GM12874 (cell line): ENCODE measurements around the gene ANKRD31.

Experiments used
- CTCF ChIP-seq: IDR thresholded peaks from 2 replicates; pipeline ENCODE4 v1.5.1; 2011; ENCODE audit warnings: low read depth, mild to moderate bottlenecking, control low read depth, low read length, moderate library complexity; ENCODE audit not compliant: insufficient read depth

Gene ANKRD31

GRCh38 chr5:75214409-75214808 lies 22.3 kb downstream of the ANKRD31 start:
- TF ChIP-seq CTCF = no peak

- TF ChIP-seq CTCF = no peak
Measured at GRCh38 chr5:75203604-75204003, 33.1 kb downstream of the ANKRD31 start.

- TF ChIP-seq CTCF = no peak; the same call in 1 of the 2 replicates
Measured at GRCh38 chr5:75202935-75203334, 33.7 kb downstream of the ANKRD31 start.

GRCh38 chr5:75200776-75201175 lies 35.9 kb downstream of the ANKRD31 start:
- no peak for TF ChIP-seq CTCF

GRCh38 chr5:75199946-75200345 lies 36.7 kb downstream of the ANKRD31 start:
- TF ChIP-seq CTCF = no peak

GRCh38 chr5:75199071-75199470 lies 37.6 kb downstream of the ANKRD31 start:
- no peak for TF ChIP-seq CTCF

- no peak for TF ChIP-seq CTCF
Measured at GRCh38 chr5:75197745-75198144, 38.9 kb downstream of the ANKRD31 start.

GRCh38 chr5:75192804-75193203 lies 43.9 kb downstream of the ANKRD31 start:
- no peak for TF ChIP-seq CTCF
